ENCODE measurements around the gene LRRC32. TPM values are rescaled to one million over a fixed set of nuclear protein-coding genes. Genes with fewer than 3 reads are reported as not detected.

Gene LRRC32
- total RNA-seq, 1 donor from 2014 or later = 0.26 TPM

- DNase-seq (ENCODE audit: low read depth) (no peak), FAIRE-seq (no peak)
- Histone ChIP-seq H3K36me3 (ENCODE audit: control insufficient read depth, insufficient read depth, low read length) (no peaks in the 10 kb centered on the region), H3K4me3 (ENCODE audit: low read depth, low read length) (no peak overlapping the region), H3K27me3 (ENCODE audit: control insufficient read depth, insufficient read depth, low read length) (peaks cover 3% of the 10 kb centered on the region)
- no peak for TF ChIP-seq CTCF (IDR thresholded peaks at IDR 0.05; ENCODE audit: insufficient read depth, low read length, severe bottlenecking)
Observed at GRCh38 chr11:76674517-76675400, 4.2 kb upstream of the LRRC32 start.

- Histone ChIP-seq H3K27me3 (ENCODE audit: control insufficient read depth, insufficient read depth, low read length) (peaks cover 6% of the 10 kb centered on the region), H3K36me3 (ENCODE audit: control insufficient read depth, insufficient read depth, low read length) (no peaks in the 10 kb centered on the region), H3K4me3 (ENCODE audit: low read depth, low read length) (no peak overlapping the region)
- FAIRE-seq = peak; percentile 36
- no peak for TF ChIP-seq CTCF (IDR thresholded peaks at IDR 0.05; ENCODE audit: insufficient read depth, low read length, severe bottlenecking)
- no peak for DNase-seq (ENCODE audit: low read depth)
Observed at GRCh38 chr11:76673176-76674142, 2.9 kb upstream of the LRRC32 start.

GRCh38 chr11:76672431-76673175 lies 2.1 kb upstream of the LRRC32 start:
- DNase-seq (ENCODE audit: low read depth) (no peak), FAIRE-seq (no peak)
- peaks cover 6% of the 10 kb centered on the region for H3K27me3 ChIP-seq (ENCODE audit: control insufficient read depth, insufficient read depth, low read length)
- H3K4me3 ChIP-seq (ENCODE audit: low read depth, low read length) = no peak overlapping the region
- no peaks in the 10 kb centered on the region for H3K36me3 ChIP-seq (ENCODE audit: control insufficient read depth, insufficient read depth, low read length)
- TF ChIP-seq CTCF (IDR thresholded peaks at IDR 0.05; ENCODE audit: insufficient read depth, low read length, severe bottlenecking) = no peak

GRCh38 chr11:76671626-76672309 lies 1.2 kb upstream of the LRRC32 start:
- FAIRE-seq (no peak), DNase-seq (ENCODE audit: low read depth) (no peak)
- H3K4me3 ChIP-seq (ENCODE audit: low read depth, low read length) = no peak overlapping the region
- TF ChIP-seq CTCF (IDR thresholded peaks at IDR 0.05; ENCODE audit: insufficient read depth, low read length, severe bottlenecking) = no peak
- H3K36me3 ChIP-seq (ENCODE audit: control insufficient read depth, insufficient read depth, low read length) = no peaks in the 10 kb centered on the region
- H3K27me3 ChIP-seq (ENCODE audit: control insufficient read depth, insufficient read depth, low read length) = peaks cover 6% of the 10 kb centered on the region

- FAIRE-seq (no peak), DNase-seq (ENCODE audit: low read depth) (no peak)
- H3K36me3 ChIP-seq (ENCODE audit: control insufficient read depth, insufficient read depth, low read length) = no peaks in the 10 kb centered on the region
- H3K27me3 ChIP-seq (ENCODE audit: control insufficient read depth, insufficient read depth, low read length) = peaks cover 6% of the 10 kb centered on the region
- TF ChIP-seq CTCF (IDR thresholded peaks at IDR 0.05; ENCODE audit: insufficient read depth, low read length, severe bottlenecking) = no peak
- peak overlapping the region; percentile 40 for H3K4me3 ChIP-seq (ENCODE audit: low read depth, low read length)
Observed at GRCh38 chr11:76671237-76671592, 668 bp upstream of the LRRC32 start.
